OCI-M2 (cell line): Measurements from ENCODE around the gene ADRA2C.
"Not testable (repeated sequence)": the region's sequence is repeated elsewhere in the genome, so short reads cannot be mapped to it uniquely, and the experiment has no call there.

Experiments used
- DNase-seq: peaks from one replicate; lab custom pipeline; 2025; ENCODE audit not compliant: unreplicated experiment; lab: John Stamatoyannopoulos, UW

The ADRA2C gene

DNA sequence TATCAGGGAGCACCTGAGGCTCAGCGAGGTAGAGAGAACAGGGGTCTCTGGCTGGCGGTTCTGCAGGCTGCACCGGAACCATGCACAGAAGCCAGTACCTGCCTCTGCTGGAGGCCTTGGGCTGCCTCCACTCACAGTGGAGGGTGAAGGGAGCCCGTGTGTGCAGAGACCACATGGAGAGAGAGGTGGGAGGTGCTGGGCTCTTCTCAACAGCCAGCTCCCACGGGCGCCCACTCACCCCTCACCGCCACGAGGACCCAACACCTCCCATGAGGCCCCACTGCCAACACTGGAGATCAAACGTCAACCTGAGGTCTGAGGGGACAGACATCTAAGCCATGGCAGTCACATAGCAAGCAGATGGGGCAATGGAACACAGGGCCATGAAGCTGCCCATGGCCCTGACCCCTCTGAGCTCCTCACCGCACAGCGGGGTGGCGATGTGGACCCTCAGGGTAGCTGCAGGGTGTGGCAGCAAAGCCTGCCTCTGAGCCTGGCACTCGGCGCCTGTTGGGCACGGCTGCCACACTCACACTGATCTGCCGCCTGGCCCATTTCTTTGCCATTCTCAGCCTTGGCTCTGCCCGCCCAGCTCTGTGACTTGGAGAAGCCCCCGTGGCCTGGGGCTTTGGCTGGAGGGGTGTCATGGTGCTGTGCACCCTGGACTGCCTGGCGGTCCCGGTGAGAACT, 44.8 kb downstream of the ADRA2C start:
- DNase-seq = no peak

GRCh38 chr4:3811621-3812020, 45.4 kb downstream of the ADRA2C start:
- no peak for DNase-seq

DNA sequence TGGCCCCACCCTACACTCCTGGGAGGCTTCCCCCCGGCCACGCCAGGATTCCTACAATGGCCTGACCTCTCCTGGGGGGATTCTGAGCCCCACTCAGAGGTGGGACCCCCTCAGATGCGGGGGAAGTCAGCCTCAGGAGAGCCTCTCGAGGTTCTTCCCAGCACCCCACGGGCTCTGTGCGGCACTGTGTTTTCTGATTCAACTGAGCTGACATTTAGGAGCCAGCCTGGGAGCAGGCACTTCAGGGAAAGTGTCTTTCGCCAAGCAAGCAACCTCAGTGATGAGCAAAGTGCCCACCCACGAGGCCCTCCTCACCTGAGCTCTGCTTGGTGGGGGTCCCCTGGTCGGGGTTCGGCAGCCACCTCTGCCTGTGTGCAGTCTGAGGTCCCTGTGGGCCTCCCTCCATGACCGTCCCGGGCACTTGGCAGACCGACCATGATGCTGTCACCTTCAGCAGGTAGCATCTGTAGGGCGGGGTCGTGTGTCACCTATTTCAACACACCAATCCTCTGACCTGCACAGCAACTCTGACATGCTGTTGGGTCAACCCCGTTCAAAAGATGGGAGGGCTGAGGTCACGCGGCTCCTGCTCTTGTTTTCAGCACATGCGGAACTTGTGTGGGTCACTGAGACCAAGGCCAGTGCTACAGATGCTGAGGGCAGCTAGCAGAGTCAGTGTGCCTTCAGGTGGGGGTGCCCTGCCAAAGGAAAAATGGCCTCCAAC, 46.2 kb downstream of the ADRA2C start:
- DNase-seq = no peak

GRCh38 chr4:3813151-3814052, 47.2 kb downstream of the ADRA2C start:
- DNase-seq = no peak

DNA sequence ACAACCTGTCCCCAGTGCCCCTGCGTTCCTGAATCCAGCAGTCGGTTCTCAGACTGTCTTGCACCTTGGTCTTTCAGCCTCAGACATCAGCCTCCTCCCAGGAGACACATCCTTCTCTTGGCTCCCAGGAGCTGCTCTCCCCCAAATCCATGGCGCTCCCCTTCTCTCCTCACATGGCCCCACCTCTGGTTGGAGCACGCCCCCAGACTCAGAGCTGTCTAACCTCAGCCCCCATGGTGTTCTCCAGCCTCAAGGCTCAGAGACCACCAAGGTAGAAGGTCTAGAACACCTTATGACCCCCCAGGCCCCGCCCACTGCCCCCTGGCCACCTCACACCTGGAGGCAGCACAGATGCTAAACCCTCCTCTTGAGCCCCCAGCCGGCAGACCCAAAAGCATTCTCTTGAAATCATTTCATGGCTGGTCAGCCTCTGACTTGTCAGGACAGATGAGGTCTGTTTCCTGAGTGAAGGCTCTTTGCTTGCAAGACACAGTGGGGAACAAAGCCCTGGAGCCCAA, 47.9 kb downstream of the ADRA2C start:
- no peak for DNase-seq

- not testable (repeated sequence) for DNase-seq
Observed at GRCh38 chr4:3814838-3815237, 48.7 kb downstream of the ADRA2C start.

DNA sequence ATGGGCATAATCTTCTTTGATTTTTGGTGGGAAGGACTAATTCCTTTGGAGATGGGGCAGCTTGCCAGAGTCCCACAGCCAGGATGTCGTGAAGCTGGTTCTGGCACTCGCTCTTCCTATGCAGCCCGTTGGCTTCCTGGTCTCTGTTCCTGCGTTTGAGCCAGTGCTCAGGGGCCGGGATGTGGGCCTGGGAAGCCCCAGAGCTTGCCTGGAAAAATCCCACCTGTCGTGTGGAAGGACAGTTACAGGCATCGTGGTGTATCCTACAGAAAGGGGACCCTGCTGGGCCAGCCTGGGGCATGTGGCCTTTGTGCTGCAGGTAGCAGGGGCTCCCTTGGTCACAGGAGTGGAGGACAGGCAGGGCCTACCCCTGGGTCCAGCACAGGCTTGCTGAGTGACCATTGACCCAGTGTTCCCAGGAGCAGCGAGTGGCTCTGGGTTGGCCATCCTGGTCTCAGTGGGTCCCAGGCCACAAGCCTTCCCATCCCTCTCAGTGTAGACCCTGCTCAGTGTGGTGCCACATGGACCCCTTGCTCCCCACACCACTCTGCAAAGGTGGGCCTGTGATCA, 50.2 kb downstream of the ADRA2C start:
- DNase-seq = no peak

DNA sequence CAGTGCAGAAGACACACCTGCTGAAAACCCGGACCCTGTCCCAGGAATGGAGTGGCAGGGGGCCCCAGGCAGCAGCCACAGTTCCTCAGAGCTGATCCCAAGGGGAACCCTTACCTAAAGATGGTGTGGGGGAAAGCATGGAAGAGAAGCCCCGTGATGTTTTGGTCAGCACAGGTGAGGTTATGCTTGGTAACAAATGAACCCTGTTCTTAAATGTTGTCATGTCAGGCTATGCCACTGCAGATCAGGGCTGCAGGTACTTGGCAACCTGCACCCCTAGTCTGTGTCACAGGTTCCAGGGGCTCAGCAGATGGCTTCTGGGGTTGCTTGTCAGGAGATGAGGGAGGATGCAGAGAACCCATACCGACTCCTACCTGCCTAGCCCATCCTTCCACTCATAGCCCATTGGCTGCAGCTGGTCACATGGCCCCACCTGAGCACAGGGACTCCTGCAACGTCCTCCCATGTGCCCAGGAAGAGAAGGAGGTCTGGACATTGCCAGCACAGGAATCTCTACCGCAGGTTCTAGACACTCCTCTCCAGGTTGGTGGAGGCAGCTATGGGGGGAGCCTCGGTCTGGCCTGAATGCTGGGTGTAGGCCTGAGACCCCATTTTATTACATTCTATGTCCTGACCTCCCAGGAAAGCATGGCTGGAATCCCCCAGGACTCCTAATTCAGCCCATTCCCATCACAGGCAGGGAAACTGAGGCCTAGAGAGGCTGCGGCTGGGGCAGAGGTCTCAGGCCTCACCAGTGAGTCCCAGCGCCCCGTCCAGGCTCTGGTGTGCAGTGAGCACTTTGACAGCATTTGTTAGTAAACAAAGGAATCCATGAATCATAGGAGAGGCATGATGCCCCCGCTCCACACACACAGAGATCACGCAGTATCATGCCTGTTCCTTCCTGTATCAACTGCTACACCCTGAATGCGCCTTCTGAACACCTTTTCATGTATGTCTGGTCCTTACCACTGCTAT, 51.1 kb downstream of the ADRA2C start:
- no peak for DNase-seq
